Pancreas (tissue), 10 donors: ENCODE data around the gene MSS51. TPM values are rescaled to one million over a fixed set of nuclear protein-coding genes. Genes with fewer than 3 reads are reported as not detected.

ENCODE experiments used
- ATAC-seq, 4 donors: fragments of 200-7000 bp; cut with Tn5 transposase; one replicate each; pipeline versions ENCODE4 v1.8.0 to v1.9.1; 2020; ENCODE audit warnings: mild to moderate bottlenecking in 4 of 4, moderate library complexity in 4 of 4
- DNase-seq, 6 donors: peaks; one replicate each; pipeline ENCODE4 v3.0.0-alpha.2; 2020
- FAIRE-seq: peaks from 2 replicates; lab custom pipeline; 2012; peaks lifted over from hg19 to GRCh38; lab: Jason Lieb, UNC
- H3K27ac ChIP-seq, 4 donors: fragments of 200-600 bp; sonication (generic); 1 replicate in 3 of 4; 2 replicates in 1 of 4; pipeline versions ENCODE4 v1.5.0 to v1.8.0; 2020
- H3K27me3 ChIP-seq, 4 donors: fragments of 200-600 bp; one replicate each; pipeline ENCODE4 v1.8.0; 2021
- H3K36me3 ChIP-seq, 3 donors: fragments of 200-600 bp; sonication (generic) in 1 of 3; one replicate each; pipeline versions ENCODE4 v1.5.0 to v1.8.0; 2020 to 2021
- H3K4me1 ChIP-seq, 3 donors: fragments of 200-600 bp; one replicate each; pipeline ENCODE4 v1.8.0; 2021
- H3K4me3 ChIP-seq, 4 donors: fragments of 200-600 bp; sonication (generic) in 2 of 4; one replicate each; pipeline versions ENCODE4 v1.5.0 to v1.8.0; 2020 to 2021
- H3K9me3 ChIP-seq, 4 donors: fragments of 200-600 bp; one replicate each; pipeline ENCODE4 v1.8.0; 2021
- CTCF ChIP-seq, 4 donors: fragments of 200-600 bp; sonication (generic) in 3 of 4; IDR thresholded peaks; one replicate each; pipeline versions ENCODE4 v1.5.0 to v1.8.0; 2021; ENCODE audit warnings: antibody characterized with exemption in 4 of 4
- WGBS, 2 donors: extraction: QIAGEN DNeasy Blood & Tissue Kit; methylation state at CpG; one replicate each; pipeline ENCODE4 v1.1.7; 2013; 5-methylcytosine and 5-hydroxymethylcytosine counted together
- intact Hi-C, 3 donors: fragments of 100-400 bp; cut with DNase I; formaldehyde crosslinking; loops; one replicate each; pipeline versions ENCODE4 v1.11.1 to v1.14.2; 2022
- polyA plus RNA-seq, 2 donors: library from polyadenylated mRNA; stranded (reverse); fragments of 200-250 nt; gene quantifications; one replicate each; pipeline ENCODE4 v1.2.3, GENCODE V29; 2013
- total RNA-seq, 6 donors: library from RNA; stranded (reverse); fragmentation: NEBNext Ultra II Directional in 4 of 6; extraction: Animal tissue kit (Norgen Biotek cat#: 25700) in 4 of 6; gene quantifications; one replicate each; pipeline versions ENCODE4 v1.2.1 to v1.2.4, GENCODE V29; 2021 to 2023
- donor health status: healthy with polysubstance abuse.
- donor health status: DM: no; HTN: no; CAD: no; lungs with moderate emphysema.
- donor health status: DM: no; HTN: no; CAD: no.
- donor health status: control.
- donor health status: control.
- donor health status: Bipolar disorder and iron deficiency.
- donor health status: DM: yes; HTN: yes; CAD: no.
- donor health status: DM: no; HTN: no; CAD: no.
- donor health status: DM: no; HTN: no; CAD: no.
- donor health status: DM: yes; HTN: yes; CAD: no.

Gene MSS51
- total and polyA plus RNA-seq, 8 donors = 0.28 to 2.6 (median 1.2) TPM

DNA sequence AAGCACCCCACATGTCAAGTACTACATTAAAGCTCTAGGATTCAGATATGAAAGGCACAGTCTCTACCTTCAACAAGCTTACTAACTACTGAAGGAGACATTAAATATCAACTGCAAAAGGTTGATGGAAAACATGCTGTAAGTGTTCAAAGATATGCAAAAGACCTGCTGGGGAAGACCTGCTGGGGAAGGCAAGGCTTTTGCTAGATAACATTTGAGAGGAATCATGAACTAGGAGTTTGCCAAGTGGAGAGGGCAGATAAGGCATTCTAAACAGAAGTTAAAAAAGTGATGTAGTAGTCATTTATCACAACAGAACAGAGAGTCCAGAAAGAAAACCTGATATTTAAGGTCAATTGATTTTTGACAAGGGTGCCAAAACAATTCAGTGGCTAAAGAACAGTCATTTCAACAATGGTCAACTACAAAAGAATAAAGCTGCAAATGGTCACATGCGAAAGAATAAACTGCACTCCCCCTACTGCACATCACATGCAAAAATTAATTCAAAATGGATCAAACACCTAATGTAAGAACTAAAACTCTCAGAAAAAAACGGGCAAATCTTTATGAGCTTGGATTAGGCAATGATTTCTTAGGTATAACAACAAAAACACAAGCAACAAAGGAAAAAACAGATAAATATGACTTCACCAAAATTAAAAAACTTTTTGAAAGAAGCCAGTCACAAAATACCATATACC, 23.0 kb upstream of the MSS51 start:
- 64 to 65% methylated on average over 2 of the region's 2 CpGs for WGBS, 2 donors
- Histone ChIP-seq H3K36me3 (no peaks in the 10 kb centered on the region), H3K27me3 (no peaks in the 10 kb centered on the region), H3K27ac (no peak overlapping the region), H3K4me3 (no peak overlapping the region), H3K4me1 (no peaks in the 10 kb centered on the region), H3K9me3 (no peaks in the 10 kb centered on the region)
- ATAC-seq (no peak), FAIRE-seq (no peak), DNase-seq (no peak)
- intact Hi-C loops = no loop called here
- no peak for TF ChIP-seq CTCF (IDR thresholded peaks at IDR 0.05)

- no peaks in the 10 kb centered on the region for H3K27me3 ChIP-seq
- 76 to 79% methylated on average over 1 of the region's 1 CpG for WGBS, 2 donors
Observed at GRCh38 chr10:73449113-73449512, 15.8 kb upstream of the MSS51 start.

GRCh38 chr10:73448384-73448783, 15.0 kb upstream of the MSS51 start:
- no peak for ATAC-seq
- Histone ChIP-seq H3K4me3 (no peak overlapping the region), H3K27ac (no peak overlapping the region), H3K9me3 (no peaks in the 10 kb centered on the region), H3K36me3 (peaks cover 0 to 16% (median 0%) of the 10 kb centered on the region in 3 donors), H3K4me1 (no peaks in the 10 kb centered on the region), H3K27me3 (no peaks in the 10 kb centered on the region)
- intact Hi-C loops = no loop called here
- FAIRE-seq = no peak
- 88 to 90% methylated on average over 1 of the region's 1 CpG for WGBS, 2 donors
- no peak for TF ChIP-seq CTCF (IDR thresholded peaks at IDR 0.05)
- DNase-seq = no peak

More at GRCh38 chr10:73449113-73449512, 15.8 kb upstream of the MSS51 start:
- Histone ChIP-seq H3K27ac (no peak overlapping the region), H3K36me3 (peaks cover 0 to 10% (median 0%) of the 10 kb centered on the region in 3 donors), H3K9me3 (no peaks in the 10 kb centered on the region), H3K4me3 (no peak overlapping the region), H3K4me1 (no peaks in the 10 kb centered on the region)
- intact Hi-C loops = no loop called here
- DNase-seq (no peak), FAIRE-seq (no peak), ATAC-seq (no peak)
- TF ChIP-seq CTCF (IDR thresholded peaks at IDR 0.05) = no peak

- DNase-seq (no peak), FAIRE-seq (no peak), ATAC-seq (no peak)
- Histone ChIP-seq H3K36me3 (peaks cover 0 to 16% (median 0%) of the 10 kb centered on the region in 3 donors), H3K4me1 (no peaks in the 10 kb centered on the region), H3K27me3 (no peaks in the 10 kb centered on the region), H3K27ac (no peak overlapping the region), H3K4me3 (no peak overlapping the region), H3K9me3 (no peaks in the 10 kb centered on the region)
- TF ChIP-seq CTCF (IDR thresholded peaks at IDR 0.05) = no peak
- intact Hi-C loops = no loop called here
Observed at GRCh38 chr10:73446926-73447325, 13.6 kb upstream of the MSS51 start.

DNA sequence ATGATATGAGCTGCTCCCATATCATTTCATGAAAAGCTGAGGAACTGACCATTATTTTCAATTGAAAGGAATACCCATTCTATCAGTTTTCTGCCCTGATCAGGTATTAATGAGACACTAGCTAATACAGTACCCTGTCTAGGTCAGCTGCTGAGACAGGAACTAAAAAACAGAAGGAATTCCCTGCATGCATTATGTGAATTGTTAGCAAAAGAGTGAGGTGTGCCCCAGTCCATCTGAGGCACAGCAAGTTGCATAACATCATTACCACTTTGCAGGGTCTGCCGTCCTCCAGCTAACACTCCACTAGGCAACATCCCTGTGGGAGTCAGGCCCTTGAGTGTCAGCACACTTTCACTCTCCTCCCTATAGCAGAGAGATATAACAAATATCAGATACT, 11.1 kb upstream of the MSS51 start:
- Histone ChIP-seq H3K9me3 (no peaks in the 10 kb centered on the region), H3K27ac (no peak overlapping the region), H3K4me3 (no peak overlapping the region), H3K36me3 (peaks cover 0 to 16% (median 0%) of the 10 kb centered on the region in 3 donors), H3K4me1 (no peaks in the 10 kb centered on the region), H3K27me3 (no peaks in the 10 kb centered on the region)
- FAIRE-seq (no peak), DNase-seq (no peak), ATAC-seq (no peak)
- intact Hi-C loops = no loop called here
- TF ChIP-seq CTCF (IDR thresholded peaks at IDR 0.05) = no peak
- WGBS, 2 donors = 95 to 97% methylated on average over 1 of the region's 1 CpG
